H9 (cell line): ENCODE measurements around the gene HP. TPM values are rescaled to one million over a fixed set of nuclear protein-coding genes. Genes with fewer than 3 reads are reported as not detected.

Experiments used
- DNase-seq: peaks from one replicate; pipeline ENCODE4 v3.0.0-alpha.2; 2017
- H2AFZ ChIP-seq: one replicate; pipeline ENCODE4 v1.6.1; 2013; ENCODE audit warnings: mild to moderate bottlenecking, low read length, control low read depth, moderate library complexity
- H2AK5ac ChIP-seq: 2 replicates; pipeline ENCODE4 v1.6.1; 2013; ENCODE audit warnings: low read length, control low read depth, mixed read lengths; ENCODE audit not compliant: insufficient read length
- H2BK120ac ChIP-seq: one replicate; pipeline ENCODE4 v1.6.1; 2013; ENCODE audit warnings: low read depth, mild to moderate bottlenecking, low read length, control low read depth, inconsistent platforms; ENCODE audit not compliant: poor library complexity, severe bottlenecking
- H2BK12ac ChIP-seq: 2 replicates; pipeline ENCODE4 v1.6.1; 2013; ENCODE audit warnings: low read length, control low read depth, mixed read lengths, low read depth; ENCODE audit not compliant: insufficient read length
- H2BK15ac ChIP-seq: 2 replicates; pipeline ENCODE4 v1.6.1; 2013; ENCODE audit warnings: low read depth, low read length, control low read depth
- H2BK20ac ChIP-seq: one replicate; pipeline ENCODE4 v1.6.1; 2013; ENCODE audit warnings: low read depth, mild to moderate bottlenecking, low read length, control low read depth, inconsistent platforms; ENCODE audit not compliant: poor library complexity, severe bottlenecking
- H2BK5ac ChIP-seq: 2 replicates; pipeline ENCODE4 v1.6.1; 2013; ENCODE audit warnings: low read length, control low read depth, mixed read lengths; ENCODE audit not compliant: insufficient read length
- H3K14ac ChIP-seq: 2 replicates; pipeline ENCODE4 v1.6.1; 2013; ENCODE audit warnings: low read length, control low read depth; ENCODE audit not compliant: insufficient read depth
- H3K18ac ChIP-seq: 2 replicates; pipeline ENCODE4 v1.6.1; 2013; ENCODE audit warnings: low read depth, mild to moderate bottlenecking, mixed read lengths, low read length, control low read depth; ENCODE audit not compliant: insufficient read length
- H3K23ac ChIP-seq: 2 replicates; pipeline ENCODE4 v1.6.1; 2013; ENCODE audit warnings: low read length, control low read depth, mixed read lengths, low read depth; ENCODE audit not compliant: insufficient read length
- H3K23me2 ChIP-seq: 2 replicates; pipeline ENCODE4 v1.6.1; 2013; ENCODE audit warnings: low read depth, mild to moderate bottlenecking, mixed read lengths, low read length, control low read depth; ENCODE audit not compliant: insufficient read length, poor library complexity, severe bottlenecking
- H3K27ac ChIP-seq: 2 replicates; pipeline ENCODE4 v1.5.1; 2013; ENCODE audit warnings: low read length, control low read depth, mixed read lengths, low read depth; ENCODE audit not compliant: insufficient read length
- H3K27me3 ChIP-seq: 2 replicates; pipeline ENCODE4 v1.6.1; 2013; ENCODE audit warnings: low read length, control low read depth, inconsistent platforms; ENCODE audit not compliant: insufficient read depth
- H3K4ac ChIP-seq: 2 replicates; pipeline ENCODE4 v1.6.1; 2013; ENCODE audit warnings: low read depth, mild to moderate bottlenecking, control low read depth, inconsistent platforms, low read length, moderate library complexity
- H3K4me1 ChIP-seq: 2 replicates; pipeline ENCODE4 v1.6.1; 2013; ENCODE audit warnings: low read length, control low read depth, inconsistent platforms; ENCODE audit not compliant: insufficient read depth
- H3K4me2 ChIP-seq: 2 replicates; pipeline ENCODE4 v1.6.1; 2013; ENCODE audit warnings: low read length, control low read depth, mixed read lengths; ENCODE audit not compliant: insufficient read length, insufficient read depth
- H3K56ac ChIP-seq: 2 replicates; pipeline ENCODE4 v1.6.1; 2013; ENCODE audit warnings: low read depth, mild to moderate bottlenecking, mixed read lengths, low read length, control low read depth; ENCODE audit not compliant: insufficient read length
- H3K79me1 ChIP-seq: 2 replicates; pipeline ENCODE4 v1.6.1; 2013; ENCODE audit warnings: low read depth, mild to moderate bottlenecking, moderate library complexity, low read length, control low read depth, inconsistent platforms; ENCODE audit not compliant: insufficient read depth, poor library complexity, severe bottlenecking
- H3K79me2 ChIP-seq: 2 replicates; pipeline ENCODE4 v1.6.1; 2013; ENCODE audit warnings: low read length, control low read depth, inconsistent platforms; ENCODE audit not compliant: insufficient read depth
- H3K9ac ChIP-seq: 2 replicates; pipeline ENCODE4 v1.6.1; 2013; ENCODE audit warnings: low read length, control low read depth, mixed read lengths; ENCODE audit not compliant: insufficient read length; ENCODE audit errors: extremely low read depth
- H3K9me3 ChIP-seq: one replicate; pipeline ENCODE4 v1.6.1; 2013; ENCODE audit warnings: low read depth, low read length, inconsistent platforms; ENCODE audit not compliant: control insufficient read depth
- H3T11ph ChIP-seq: one replicate; pipeline ENCODE4 v1.6.1; 2013; ENCODE audit warnings: mild to moderate bottlenecking, low read length, control low read depth, inconsistent platforms
- H4K20me1 ChIP-seq: one replicate; pipeline ENCODE4 v1.6.1; 2013; ENCODE audit not compliant: control insufficient read depth, insufficient read length, insufficient read depth
- H4K5ac ChIP-seq: 2 replicates; pipeline ENCODE4 v1.6.1; 2013; ENCODE audit warnings: low read depth, mild to moderate bottlenecking, mixed read lengths, low read length, control low read depth; ENCODE audit not compliant: insufficient read length
- H4K8ac ChIP-seq: replicated peaks from 2 replicates; pipeline ENCODE4 v1.6.1; 2013; ENCODE audit warnings: low read length, control low read depth, mixed read lengths, low read depth; ENCODE audit not compliant: insufficient read length
- H4K91ac ChIP-seq: 2 replicates; pipeline ENCODE4 v1.6.1; 2013; ENCODE audit warnings: low read depth, mild to moderate bottlenecking, moderate library complexity, mixed read lengths, low read length, control low read depth; ENCODE audit not compliant: insufficient read length
- H3K27ac Mint-ChIP-seq, 3 experiments: 2 replicates in 2 of 3; 3 replicates in 1 of 3; pipeline ENCODE4 v1.8.0; 2020 to 2021; ENCODE audit warnings: mixed read lengths in 3 of 3, mild to moderate bottlenecking in 1 of 3, moderate library complexity in 1 of 3
- H3K27me3 Mint-ChIP-seq: 2 replicates; pipeline ENCODE4 v1.8.0; 2021; ENCODE audit warnings: low read depth, mild to moderate bottlenecking, moderate library complexity, mixed read lengths
- H3K36me3 Mint-ChIP-seq, 3 experiments: 2 replicates in 2 of 3; 3 replicates in 1 of 3; pipeline ENCODE4 v1.8.0; 2020 to 2021; ENCODE audit warnings: low read depth in 3 of 3, mixed read lengths in 3 of 3; ENCODE audit not compliant: insufficient read depth in 1 of 3
- H3K4me1 Mint-ChIP-seq, 2 experiments: 2 replicates each; pipeline ENCODE4 v1.8.0; 2020; ENCODE audit warnings: mixed read lengths in 2 of 2
- H3K4me3 Mint-ChIP-seq, 2 experiments: 2 replicates in 1 of 2; 3 replicates in 1 of 2; pipeline ENCODE4 v1.8.0; 2020 to 2021; ENCODE audit warnings: mild to moderate bottlenecking in 2 of 2, mixed read lengths in 2 of 2, moderate library complexity in 1 of 2
- H3K9me3 Mint-ChIP-seq, 2 experiments: 2 replicates in 1 of 2; 3 replicates in 1 of 2; pipeline ENCODE4 v1.8.0; 2020; ENCODE audit warnings: mild to moderate bottlenecking in 2 of 2, mixed read lengths in 2 of 2, moderate library complexity in 1 of 2
- CTCF ChIP-seq: fragments of 200-600 bp; sonication (generic); conservative IDR thresholded peaks from 3 replicates; pipeline ENCODE4 v1.8.0; 2021; ENCODE audit warnings: antibody characterized with exemption, mild to moderate bottlenecking
- WGBS: extraction: QIAGEN DNeasy Blood & Tissue Kit; methylation state at CpG from one replicate; pipeline ENCODE4 v1.1.7; 2013; ENCODE audit warnings: missing lambda C conversion rate, low lambda C conversion rate, mixed read lengths; ENCODE audit not compliant: insufficient read length; ENCODE audit errors: extremely low coverage; 5-methylcytosine and 5-hydroxymethylcytosine counted together
- total RNA-seq: library from RNA; stranded (reverse); gene quantifications from 2 replicates; pipeline ENCODE4 v1.2.1, GENCODE V29; 2021

Gene HP
- total RNA-seq, 1 experiment from 2014 or later: not detected

- Histone ChIP-seq H4K91ac (no peak overlapping the region), H4K8ac (no peak overlapping the region), H3K14ac (no peak overlapping the region), H2BK20ac (no peak overlapping the region), H3K4ac (no peak overlapping the region), H3K79me1 (no peaks in the 10 kb centered on the region), H3K9me3 (no peaks in the 10 kb centered on the region), H2BK12ac (no peak overlapping the region), H2AK5ac (no peak overlapping the region), H4K20me1 (no peaks in the 10 kb centered on the region), H2BK120ac (no peak overlapping the region), H2AFZ (no peak overlapping the region), H2BK5ac (no peak overlapping the region), H3K23ac (no peak overlapping the region), H3K4me1 (no peaks in the 10 kb centered on the region), H3K27ac (no peak overlapping the region), H4K5ac (no peak overlapping the region), H3K4me2 (no peak overlapping the region), H3K56ac (no peak overlapping the region), H3T11ph (no peak overlapping the region), H3K27me3 (no peaks in the 10 kb centered on the region), H3K9ac (no peak overlapping the region), H3K79me2 (no peaks in the 10 kb centered on the region), H3K18ac (no peak overlapping the region), H2BK15ac (no peak overlapping the region), H3K23me2 (no peaks in the 10 kb centered on the region)
- H3K27me3 Mint-ChIP-seq: peaks cover 12% of the 10 kb centered on the region; the same call in 1 of the 2 replicates
- no peak overlapping the region for H3K4me3 Mint-ChIP-seq
- no CpG with 5 or more reads among the region's 1 CpG for WGBS
- no peaks in the 10 kb centered on the region for H3K36me3 Mint-ChIP-seq
- no peak overlapping the region for H3K27ac Mint-ChIP-seq
- peaks cover 0 to 3% of the 10 kb centered on the region in 2 experiments; a peak in 2 of 5 replicates for H3K9me3 Mint-ChIP-seq
- H3K4me1 Mint-ChIP-seq: 0 out of 4 replicates have a peak, but pooled peaks cover 0 to 3% of the 10 kb centered on the region in 2 experiments
- DNase-seq: no peak
- no peak for TF ChIP-seq CTCF
These were observed 7.3 kb downstream of the HP start for GRCh38 chr16:72061564-72061963.
